ENCODE results near the gene PTPN7.
"Not testable (repeated sequence)": the region's sequence is repeated elsewhere in the genome, so short reads cannot be mapped to it uniquely, and the experiment has no call there.

Gene PTPN7

DNA sequence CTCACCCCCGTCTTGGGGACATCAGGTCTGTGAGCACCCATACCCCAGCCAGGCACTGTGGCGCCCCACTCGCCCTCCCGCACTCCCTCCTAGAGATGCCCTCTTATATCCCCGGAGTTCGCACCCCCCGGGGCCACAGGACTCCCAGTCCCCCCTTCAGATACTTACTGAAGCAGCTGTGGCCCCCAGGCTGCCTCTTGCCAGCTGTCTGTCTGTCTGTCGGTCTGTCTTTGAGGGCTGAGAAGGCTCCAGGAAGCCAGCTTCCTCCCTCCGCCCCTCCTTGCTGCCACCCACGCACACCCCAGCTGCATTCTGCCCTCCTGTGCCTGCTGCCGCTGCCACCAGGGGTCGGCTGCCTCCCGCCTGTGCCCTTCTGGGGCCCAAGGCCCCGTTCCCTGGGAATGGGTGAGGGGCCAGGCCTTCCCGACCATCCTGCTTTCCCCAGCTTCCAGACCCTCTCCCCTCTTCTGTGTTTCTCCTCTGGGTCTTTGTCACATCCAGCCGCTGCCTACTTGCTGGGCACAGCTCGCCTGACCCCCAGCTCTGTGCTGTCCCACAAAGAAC is at the start of gene PTPN7:
Gene PTPN7 (minus strand): TSS at position 226 of the 564 bp plus-strand sequence. CDS start 1,200 bp downstream, outside the sequence.
- DNase-seq, result no peak

DNA sequence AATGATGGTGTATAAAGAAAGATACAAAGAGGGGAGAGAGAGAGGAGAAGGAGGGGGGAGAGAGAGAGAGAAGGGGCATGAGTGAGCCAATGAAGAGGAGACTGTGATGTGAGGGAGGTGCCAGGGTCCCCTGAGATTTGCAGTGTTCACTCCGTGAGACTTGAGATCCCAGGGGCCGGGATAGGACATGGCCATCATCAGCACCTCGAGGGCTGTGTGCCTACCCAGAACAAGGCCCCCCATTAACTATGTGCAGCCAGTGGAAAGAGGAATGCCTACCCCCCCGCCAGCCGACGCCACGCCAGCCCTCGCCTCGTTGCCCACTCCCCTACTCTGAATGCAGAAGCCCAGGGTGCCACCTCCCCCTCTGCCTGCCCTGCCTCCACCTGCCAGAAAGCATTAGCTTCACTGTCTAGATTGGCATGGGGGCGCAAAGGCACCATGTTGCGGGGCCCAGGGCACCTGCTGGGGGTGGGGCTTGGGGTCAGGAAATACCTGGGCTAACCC is 48.0 kb upstream of the PTPN7 start:
- DNase-seq, result no peak

DNA sequence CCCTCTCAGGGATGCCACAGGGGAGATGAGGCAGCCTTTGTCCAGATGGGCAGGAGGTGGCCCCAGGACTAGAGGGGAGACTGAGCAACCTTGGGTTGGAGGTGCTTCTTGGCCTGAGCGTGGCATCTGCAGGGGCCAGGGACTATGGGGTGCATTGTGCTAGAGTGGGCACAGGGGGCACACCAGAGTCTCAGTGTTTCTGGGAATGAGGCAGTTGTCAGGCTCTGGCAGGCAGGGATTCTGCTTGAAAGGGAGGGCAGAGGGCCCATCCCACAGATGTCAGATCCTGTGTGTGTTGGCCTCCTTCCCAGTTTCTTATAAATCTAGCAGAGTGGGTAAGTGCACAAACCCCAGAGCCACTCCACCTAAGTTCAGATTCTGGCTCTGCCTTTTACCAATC is 46.9 kb upstream of the PTPN7 start:
- DNase-seq, result no peak

DNA sequence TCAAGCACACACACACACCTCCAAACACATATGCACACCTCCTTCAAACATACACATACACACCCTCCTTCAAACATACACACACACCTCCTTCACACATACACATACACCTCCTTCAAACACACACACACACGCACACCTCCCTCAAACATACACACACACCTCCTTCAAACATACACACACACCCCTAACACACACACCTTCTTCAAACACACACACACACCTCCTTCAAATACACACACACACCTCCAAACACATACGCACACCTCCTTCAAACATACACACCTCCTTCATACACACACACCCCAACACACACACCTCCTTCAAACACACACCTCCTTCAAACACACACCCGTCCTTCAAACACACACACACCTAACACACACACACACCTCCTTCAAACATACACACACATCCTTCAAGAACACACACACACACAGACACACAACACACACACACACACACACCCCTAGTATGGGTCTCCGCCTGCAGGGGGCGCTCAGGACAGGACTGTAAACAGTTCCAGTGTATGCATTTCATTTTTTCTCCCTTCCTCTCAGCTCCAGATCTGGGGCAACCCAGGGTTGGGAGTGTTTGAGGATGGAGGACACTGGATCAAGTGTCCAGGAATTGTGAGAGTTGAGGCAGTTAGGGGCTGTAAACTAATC is 45.3 kb upstream of the PTPN7 start:
- no peak for DNase-seq

DNA sequence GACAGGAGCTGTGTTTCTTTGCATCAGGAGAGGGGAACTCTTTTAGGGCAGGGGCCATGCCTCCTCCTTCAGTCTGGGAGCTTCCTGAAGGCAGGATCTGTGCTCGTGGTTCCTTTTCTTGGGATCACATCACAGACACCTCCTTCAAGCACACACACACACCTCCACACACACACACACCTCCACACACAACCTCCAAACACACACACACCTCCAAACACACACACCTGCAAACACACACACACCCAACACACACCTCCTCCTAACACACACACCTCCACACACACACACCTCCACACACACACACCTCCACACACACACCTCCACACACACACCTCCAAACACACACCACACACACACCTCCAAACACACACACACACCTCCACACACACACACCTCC is 43.7 kb upstream of the PTPN7 start:
- DNase-seq, result no peak

DNA sequence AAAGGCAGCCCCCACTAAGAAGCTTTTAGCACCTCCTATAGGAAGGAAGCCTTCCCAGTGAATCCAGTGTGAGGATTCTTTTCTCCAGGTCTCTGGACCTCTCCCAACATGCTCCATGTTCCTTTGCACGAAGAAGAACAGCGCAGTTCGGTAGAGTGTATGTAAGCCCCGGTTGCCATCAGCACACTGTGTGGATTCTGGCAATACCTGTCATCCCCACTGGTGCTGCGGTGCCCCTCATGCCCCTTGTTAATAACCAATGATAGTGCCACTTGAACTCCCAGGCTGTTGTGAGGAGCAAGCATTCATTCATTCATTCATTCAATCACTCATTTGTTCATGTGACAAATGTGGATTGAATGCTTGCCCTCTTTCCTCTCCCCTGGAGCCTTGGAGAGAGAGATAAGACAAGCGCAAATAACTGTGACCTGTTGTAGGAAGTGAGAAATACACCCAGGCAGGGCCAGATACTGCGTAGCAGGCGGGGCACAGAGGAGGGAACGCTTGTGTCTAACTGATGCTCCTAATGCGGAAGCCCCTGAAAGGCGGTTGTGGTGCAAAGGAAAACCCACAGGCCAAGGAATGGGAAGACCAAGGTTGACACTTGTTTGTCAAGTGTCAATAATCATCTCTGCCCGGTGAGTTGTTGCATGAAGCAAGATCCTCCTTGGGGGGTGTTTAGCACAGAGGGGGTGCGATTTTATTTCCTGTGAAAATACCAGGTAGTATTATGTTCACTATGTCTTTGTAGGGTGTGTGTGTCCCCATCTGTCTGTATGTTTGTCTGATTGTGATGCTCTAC is 43.0 kb upstream of the PTPN7 start:
- DNase-seq, result no peak

DNA sequence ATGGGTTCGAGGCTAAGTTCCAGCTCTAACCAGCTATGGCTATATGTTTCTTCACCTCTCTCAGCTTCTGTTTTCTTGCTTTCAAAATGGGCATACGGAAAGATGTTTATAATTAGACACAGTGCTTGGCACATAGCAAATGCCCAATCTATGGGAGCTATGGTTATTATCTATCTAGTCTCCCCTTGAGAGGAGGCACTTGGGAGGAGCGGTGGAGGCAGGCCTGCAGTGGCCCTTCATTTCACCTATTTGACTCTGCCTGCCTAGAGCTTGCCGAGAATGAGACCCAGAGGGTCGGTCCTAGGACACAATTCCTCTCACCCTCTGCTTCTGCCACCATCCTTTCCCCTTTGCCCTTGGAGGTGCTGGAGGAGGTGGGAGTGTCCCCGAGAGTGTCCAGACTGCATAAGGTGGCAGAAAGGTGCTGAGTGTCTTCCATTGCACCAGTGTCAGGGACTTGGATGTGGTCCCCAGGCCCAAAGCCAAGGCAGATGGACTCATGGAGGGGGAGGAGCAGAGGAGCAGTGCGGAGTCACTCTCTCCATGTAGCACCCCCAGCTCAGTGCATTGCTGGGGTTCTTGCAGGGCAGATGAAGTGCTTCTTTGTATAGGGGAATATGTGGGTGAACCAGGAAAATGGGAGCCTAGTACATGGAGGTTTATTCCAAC is 42.2 kb upstream of the PTPN7 start:
- DNase-seq, result no peak

DNA sequence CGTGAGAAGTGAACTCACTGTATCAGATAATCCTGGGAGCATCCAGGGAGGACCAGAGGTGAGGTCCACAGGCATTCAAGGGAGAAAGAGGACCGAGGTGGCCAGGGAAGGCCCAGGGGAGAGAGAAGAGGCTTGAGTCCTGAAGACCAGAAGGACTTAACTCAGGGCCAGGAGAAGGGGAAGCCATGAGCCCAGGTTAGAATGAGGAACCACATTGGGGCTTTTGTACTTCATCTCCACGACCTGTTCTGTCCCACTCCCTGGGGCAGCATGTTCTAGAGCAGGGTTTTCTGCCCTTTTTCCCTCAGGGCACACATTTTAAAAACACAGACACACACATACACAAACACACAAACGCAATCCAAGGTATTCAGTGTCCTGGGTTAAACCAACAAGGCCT is 41.6 kb upstream of the PTPN7 start:
- DNase-seq, result no peak

DNA sequence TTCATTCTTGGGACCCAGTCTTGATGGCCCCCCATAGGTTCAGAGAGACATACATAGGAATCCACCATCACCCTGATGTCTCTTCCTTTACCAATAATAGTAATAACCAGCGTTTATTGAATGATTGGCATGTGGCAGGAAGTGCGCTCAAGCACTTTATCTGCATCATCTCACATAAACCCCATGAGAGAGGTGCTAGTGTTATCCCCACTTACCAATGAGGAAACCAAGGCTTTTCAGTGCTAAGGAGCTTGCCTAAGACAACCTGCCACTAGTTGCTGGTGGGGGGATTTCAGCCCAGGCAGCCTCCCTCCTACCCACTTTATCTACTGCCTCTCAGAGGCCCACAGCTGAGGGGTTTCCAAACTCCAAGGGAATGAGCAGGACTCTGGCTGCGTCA is 40.9 kb upstream of the PTPN7 start:
- DNase-seq, result no peak

DNA sequence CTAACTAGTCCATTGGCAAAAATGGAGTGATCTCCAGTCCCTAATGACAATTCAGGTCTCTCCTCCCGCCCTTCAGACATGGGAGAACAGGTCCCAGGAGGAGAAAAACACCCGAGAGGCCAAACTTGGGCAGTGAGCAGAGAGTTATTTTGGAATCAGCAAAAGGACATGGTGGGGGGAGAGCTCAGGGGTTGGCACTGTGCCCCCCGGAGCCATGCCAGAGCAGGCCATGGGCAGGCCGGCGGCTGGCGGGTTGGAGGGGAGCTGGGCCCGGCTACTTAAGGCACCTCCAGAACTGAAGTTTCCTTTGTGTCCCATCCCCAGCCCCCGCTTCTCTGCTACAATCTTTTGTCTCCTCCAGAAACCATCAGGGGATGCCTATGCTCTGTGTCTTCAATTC is 40.3 kb upstream of the PTPN7 start:
- DNase-seq, result no peak

DNA sequence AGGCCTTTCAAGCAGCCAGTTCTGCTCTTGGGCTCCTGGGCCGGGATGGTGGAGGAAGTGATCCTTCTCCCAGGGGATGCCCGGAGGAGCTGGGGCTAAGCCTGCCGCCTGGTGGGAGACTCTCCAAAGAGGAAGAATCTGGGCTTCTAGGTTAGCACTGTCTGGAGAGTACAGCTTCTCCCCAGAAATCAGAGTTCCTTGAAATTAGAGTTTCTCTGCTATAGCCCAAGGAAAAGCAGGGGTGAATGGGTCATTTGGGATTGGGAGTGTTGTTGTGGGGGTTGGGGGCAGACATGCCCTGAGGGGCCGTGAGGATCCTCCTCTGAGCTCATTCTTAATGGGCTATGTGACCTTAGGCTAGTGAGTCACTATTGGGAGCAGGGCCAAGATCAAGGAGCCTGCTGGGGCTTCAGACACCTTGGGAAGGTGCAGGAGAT is 39.7 kb upstream of the PTPN7 start:
- DNase-seq, result no peak

DNA sequence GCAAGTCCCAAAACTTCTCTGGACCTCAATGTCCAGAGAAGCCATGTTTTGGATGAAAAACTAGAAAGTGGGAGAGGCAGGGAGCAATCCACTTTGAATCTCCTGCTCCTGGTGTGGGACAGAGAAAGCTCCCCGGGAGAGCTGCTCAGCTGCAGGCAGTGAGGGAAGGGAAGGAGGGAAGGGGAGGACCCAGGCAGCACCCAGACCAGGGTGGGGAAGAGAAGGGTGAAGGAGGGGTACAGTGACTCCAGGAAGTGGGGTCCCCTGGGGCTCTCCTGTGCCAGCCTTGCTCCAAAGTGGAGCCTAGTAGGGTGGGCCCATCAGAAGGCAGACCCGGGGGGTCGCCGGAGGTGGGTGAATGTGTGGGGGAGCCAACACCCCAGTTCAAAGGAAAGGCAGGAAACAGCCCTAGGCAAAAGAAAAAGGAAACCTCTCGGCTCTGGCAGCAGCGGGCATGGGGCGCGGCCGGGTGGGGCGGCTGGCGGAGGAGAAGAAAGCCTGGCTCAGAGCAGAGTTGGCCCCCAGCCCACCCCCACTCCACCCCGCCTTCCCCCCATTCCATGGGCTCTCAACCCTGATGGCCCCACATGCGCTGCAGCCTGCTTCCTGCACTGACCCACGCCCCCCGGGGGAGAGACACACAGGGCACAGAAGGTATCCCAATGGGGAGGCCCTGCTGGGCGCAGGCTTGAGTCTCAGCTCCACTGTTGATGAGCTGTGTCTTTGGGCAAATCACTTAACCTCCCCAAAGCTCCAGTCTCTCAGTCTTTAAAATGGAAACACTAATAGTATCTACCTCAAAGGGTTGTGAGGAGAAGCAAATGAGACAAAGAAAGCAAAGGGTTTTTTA is 38.9 kb upstream of the PTPN7 start:
- DNase-seq, result no peak

DNA sequence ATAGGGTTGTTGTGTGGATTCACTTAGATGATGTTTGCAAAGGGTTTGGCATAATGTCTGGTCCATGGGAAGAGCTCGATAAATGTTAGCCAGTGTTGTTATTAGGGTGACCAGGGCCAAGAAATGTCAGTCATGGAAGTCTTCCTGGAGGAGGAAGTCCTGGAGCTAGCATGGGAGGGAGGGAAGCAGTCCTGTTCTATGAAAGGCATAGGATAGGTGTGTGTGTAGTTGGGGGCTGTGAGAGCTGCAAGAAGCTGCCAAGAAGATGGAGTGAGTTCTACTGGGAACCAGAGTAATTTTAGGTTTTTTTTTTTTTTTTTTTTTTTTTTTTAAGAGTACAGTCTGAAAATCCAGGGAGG is 37.9 kb upstream of the PTPN7 start:
- no peak for DNase-seq

DNA sequence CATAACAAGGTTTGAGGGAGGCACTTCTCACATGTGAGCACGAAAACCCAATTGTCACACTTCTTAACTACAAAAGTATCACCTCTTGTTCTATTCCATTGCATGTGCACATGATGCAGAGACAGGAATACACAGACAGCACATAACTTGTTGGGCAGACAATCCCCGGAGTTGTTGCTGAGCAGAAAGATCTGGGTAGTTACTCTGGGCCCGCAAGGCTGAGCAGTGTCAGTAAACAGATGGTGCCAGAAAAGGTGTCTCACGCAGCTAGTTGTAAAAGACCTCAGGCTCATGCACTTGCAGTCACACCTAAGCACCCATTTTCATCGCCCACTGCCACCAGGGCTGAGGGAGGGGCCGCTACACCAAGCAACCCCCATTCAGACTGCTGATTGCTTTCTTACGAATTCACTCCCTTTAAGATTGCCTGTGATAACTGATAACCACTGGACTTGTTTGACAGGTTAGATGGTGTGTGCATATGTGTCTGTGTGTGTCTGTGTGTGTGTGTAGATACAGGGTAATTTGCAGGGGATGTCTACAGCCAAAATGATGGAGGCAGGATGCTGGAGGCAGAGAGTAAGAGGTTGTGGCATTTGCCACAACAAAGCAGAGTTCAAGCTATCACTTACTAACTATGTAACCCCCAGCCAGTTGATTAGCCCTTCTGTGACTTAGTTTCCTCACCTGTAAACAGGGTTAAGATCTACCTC is 37.4 kb upstream of the PTPN7 start:
- no peak for DNase-seq

DNA sequence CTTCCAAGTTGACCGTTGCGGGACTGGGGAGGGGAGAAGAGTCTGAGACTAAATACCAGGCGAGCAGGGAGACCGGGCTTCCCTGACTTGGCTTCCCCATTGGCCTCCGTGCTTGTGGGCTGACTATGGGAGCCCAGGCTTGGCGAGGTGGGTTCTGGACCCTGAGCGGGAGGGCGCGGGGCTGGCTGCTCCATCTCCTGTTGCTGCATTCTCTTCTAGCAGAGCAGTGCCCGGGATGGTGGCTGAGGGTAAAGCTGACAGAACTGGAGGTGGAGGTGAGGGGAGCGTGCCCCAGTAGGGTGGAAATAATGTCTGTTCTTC is 33.9 kb upstream of the PTPN7 start:
- DNase-seq, result no peak

DNA sequence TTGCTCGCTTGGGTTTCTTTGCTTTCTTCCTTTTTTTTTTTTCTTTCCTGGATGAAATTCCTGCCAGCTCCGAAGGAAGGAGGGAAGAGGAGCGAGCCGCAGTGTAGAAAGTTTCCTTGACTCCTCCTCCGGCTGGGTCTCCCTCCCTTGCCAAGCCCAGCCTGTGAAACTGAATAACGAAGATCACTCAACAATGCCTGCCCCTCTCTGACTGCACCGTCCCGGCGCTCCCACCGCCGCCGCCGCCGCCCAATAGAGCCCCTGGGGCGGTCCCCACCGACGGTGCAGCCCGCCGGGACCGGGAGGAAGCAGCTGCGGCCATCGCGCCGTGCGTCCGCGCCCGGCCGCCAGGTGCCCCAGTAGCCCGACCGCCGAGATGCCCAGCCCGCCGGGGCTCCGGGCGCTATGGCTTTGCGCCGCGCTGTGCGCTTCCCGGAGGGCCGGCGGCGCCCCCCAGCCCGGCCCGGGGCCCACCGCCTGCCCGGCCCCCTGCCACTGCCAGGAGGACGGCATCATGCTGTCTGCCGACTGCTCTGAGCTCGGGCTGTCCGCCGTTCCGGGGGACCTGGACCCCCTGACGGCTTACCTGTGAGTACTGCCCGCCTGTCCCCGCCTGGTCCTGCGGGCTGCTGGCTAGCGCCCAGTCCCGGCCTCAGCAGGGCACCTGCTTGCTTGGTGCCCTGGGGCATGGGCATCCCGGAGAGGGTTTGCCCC is 33.4 kb upstream of the PTPN7 start, which contains the start of gene LGR6:
Gene LGR6 (plus strand): TSS at position 186 of the 714 bp plus-strand sequence. CDS start 191 bp downstream, at position 377.
- no peak for DNase-seq

DNA sequence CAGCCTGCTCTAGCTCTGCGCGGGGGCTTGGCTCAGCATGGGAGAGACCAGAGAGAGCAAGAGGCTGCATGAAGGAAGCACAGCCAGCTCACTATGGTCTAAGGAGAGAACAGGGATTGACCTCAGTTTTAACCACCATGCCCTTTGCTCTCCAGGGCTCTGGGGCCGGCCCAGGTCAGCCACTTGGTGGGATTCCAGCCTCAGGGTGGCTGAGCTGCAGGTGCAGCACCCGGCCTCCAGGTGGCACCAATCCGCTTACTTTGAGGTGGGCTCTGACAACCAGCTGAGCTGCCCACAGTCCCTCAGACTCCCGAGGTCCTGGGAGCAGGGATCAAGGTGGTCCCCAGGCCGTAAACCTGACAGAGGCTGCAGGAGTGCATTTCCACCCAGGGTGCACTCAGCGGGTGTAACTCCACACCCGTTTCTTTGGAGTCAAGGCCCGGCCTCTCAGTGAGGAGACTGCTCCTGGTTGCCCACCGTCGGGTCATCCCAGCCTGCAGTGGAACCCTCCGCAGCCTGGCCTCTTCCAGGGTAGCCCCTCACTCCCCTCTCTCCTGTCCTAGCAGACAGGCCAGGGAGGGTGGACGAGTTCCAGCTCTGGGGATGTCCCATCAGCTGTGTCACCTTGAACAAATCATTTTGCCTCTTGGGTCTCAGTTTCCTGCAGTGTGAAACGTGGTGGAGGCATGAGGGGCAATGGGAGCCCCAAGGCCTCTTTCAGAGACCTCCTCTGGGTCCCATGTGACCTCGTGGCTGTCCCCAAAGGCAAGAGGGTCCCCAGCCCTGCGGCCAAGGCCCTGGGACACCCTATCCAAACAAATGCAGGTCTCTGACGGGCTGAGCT is 32.6 kb upstream of the PTPN7 start:
- peak; percentile 58 for DNase-seq

DNA sequence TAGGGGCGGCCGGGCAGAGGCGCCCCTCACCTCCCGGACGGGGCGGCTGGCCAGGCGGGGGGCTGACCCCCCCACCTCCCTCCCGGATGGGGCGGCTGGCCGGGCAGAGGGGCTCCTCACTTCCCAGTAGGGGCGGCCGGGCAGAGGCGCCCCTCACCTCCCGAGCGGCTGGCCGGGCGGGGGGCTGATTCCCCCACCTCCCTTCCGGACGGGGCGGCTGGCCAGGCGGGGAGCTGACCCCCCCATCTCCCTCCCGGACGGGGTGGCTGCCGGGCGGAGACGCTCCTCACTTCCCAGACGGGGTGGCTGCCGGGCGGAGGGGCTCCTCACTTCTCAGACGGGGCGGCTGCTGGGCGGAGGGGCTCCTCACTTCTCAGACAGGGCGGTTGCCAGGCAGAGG is 31.0 kb upstream of the PTPN7 start:
- DNase-seq, result not testable (repeated sequence)

DNA sequence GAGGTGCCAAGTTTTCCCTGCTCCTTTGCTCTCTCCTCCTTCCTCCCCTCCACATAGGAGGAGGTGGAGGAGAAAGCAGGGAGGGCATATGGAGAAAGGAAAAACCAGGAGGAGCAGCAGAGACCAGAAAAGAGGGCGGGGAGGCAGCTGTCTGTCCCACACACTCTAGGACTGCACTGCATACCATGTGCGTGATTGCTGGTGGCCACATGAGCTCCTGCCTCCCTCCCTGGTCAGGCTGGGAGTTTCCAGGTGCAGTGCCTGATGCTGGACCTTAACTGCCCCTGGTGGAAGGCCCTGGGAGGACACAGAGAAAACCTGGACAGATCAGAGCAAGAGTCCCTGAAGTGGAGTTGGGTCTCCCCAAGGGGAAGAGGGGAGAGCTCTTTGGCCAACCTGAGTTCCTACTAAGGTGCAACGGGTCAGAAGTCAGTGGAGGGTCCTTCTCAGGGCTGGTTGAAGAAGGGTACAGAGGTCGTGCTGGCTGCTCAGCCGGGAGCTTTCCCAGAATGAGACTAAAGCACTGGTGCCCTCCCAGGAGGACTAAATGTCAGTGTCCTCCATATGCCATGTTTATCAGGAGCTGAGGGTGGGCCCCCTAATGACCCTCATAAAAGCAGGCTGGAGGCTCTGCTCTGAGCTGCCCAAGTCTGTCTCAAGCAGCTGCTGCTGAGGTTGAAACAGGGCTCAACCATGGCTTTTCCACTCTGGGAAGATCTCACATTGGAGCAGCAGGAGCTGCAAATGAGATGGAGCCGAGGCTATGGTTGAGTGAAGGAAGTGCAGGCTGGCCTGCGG is 29.7 kb upstream of the PTPN7 start:
- no peak for DNase-seq
